Lower lobe of right lung (tissue), 2 donors: ENCODE results near the gene SLFN5. TPM values are rescaled to one million over a fixed set of nuclear protein-coding genes. Genes with fewer than 3 reads are reported as not detected.

Experiments used
- ATAC-seq, 2 donors: fragments of 200-7000 bp; cut with Tn5 transposase; one replicate each; pipeline ENCODE4 v1.9.1; 2020 to 2022; ENCODE audit warnings: mild to moderate bottlenecking in 2 of 2, moderate library complexity in 2 of 2
- DNase-seq: peaks from one replicate; pipeline ENCODE4 v3.0.0-alpha.2; 2020
- H3K27ac ChIP-seq: fragments of 200-600 bp; one replicate; pipeline ENCODE4 v1.8.0; 2022
- H3K27me3 ChIP-seq: fragments of 200-600 bp; one replicate; pipeline ENCODE4 v1.8.0; 2022; ENCODE audit warnings: low read depth
- H3K36me3 ChIP-seq: fragments of 200-600 bp; one replicate; pipeline ENCODE4 v1.8.0; 2022; ENCODE audit warnings: mild to moderate bottlenecking
- H3K4me1 ChIP-seq: fragments of 200-600 bp; one replicate; pipeline ENCODE4 v1.8.0; 2022
- H3K4me3 ChIP-seq: fragments of 200-600 bp; one replicate; pipeline ENCODE4 v1.8.0; 2022; ENCODE audit warnings: mild to moderate bottlenecking
- H3K9me3 ChIP-seq: fragments of 200-600 bp; one replicate; pipeline ENCODE4 v1.8.0; 2022
- CTCF ChIP-seq: fragments of 200-600 bp; IDR thresholded peaks from one replicate; pipeline ENCODE4 v1.8.0; 2022; ENCODE audit warnings: antibody characterized with exemption, mild to moderate bottlenecking
- intact Hi-C: fragments of 100-400 bp; cut with DNase I; formaldehyde crosslinking; loops from one replicate; pipeline ENCODE4 v1.11.0; 2022
- total RNA-seq: library from RNA; stranded (reverse); fragmentation: NEBNext Ultra II Directional; extraction: Animal tissue kit (Norgen Biotek cat#: 25700); gene quantifications from one replicate; pipeline ENCODE4 v1.2.1, GENCODE V29; 2021
- donor health status: DM: no; HTN: yes; CAD: no; lungs with severe emphysema.

SLFN5 gene
- total RNA-seq, 1 donor from 2014 or later: 47.6 TPM

- peak; percentile 47 for TF ChIP-seq CTCF
- intact Hi-C loops: no loop called here
- Histone ChIP-seq H3K9me3 (no peaks in the 10 kb centered on the region), H3K4me1 (peaks cover 49% of the 10 kb centered on the region), H3K27ac (peak overlapping the region; percentile 98), H3K27me3 (no peaks in the 10 kb centered on the region), H3K4me3 (peak overlapping the region; percentile 90), H3K36me3 (peaks cover 4% of the 10 kb centered on the region)
- peak; percentile 77 to 81 for ATAC-seq
- DNase-seq: peak; percentile 86
These were observed 591 bp upstream of the SLFN5 start for GRCh38 chr17:35242158-35242804.

GRCh38 chr17:35243561-35244340, 879 bp downstream of the SLFN5 start:
- peak; percentile 54 to 59 for ATAC-seq
- peak overlapping the region; percentile 90 for H3K4me3 ChIP-seq
- H3K27me3 ChIP-seq: no peaks in the 10 kb centered on the region
- intact Hi-C loops: no loop called here
- peak; percentile 65 for DNase-seq
- peaks cover 13% of the 10 kb centered on the region for H3K36me3 ChIP-seq
- peak overlapping the region; percentile 98 for H3K27ac ChIP-seq
- H3K4me1 ChIP-seq: peaks cover 49% of the 10 kb centered on the region
- TF ChIP-seq CTCF: no peak
- H3K9me3 ChIP-seq: no peaks in the 10 kb centered on the region

GRCh38 chr17:35244341-35245195, 1.7 kb downstream of the SLFN5 start:
- ATAC-seq (peak in 1 of 2 donors; percentile 33), DNase-seq (peak; percentile 87)
- Histone ChIP-seq H3K27ac (peak overlapping the region; percentile 98), H3K36me3 (peaks cover 13% of the 10 kb centered on the region), H3K9me3 (no peaks in the 10 kb centered on the region), H3K4me3 (peak overlapping the region; percentile 90), H3K4me1 (peaks cover 49% of the 10 kb centered on the region), H3K27me3 (no peaks in the 10 kb centered on the region)
- TF ChIP-seq CTCF: no peak
- intact Hi-C loops: no loop called here

- H3K27ac ChIP-seq: peak overlapping the region; percentile 98
- no peaks in the 10 kb centered on the region for H3K27me3 ChIP-seq
- peak overlapping the region; percentile 90 for H3K4me3 ChIP-seq
- H3K9me3 ChIP-seq: no peaks in the 10 kb centered on the region
- DNase-seq (no peak), ATAC-seq (no peak)
- intact Hi-C loops: no loop called here
- peaks cover 49% of the 10 kb centered on the region for H3K4me1 ChIP-seq
- peaks cover 13% of the 10 kb centered on the region for H3K36me3 ChIP-seq
- no peak for TF ChIP-seq CTCF
These were observed 2.3 kb downstream of the SLFN5 start for GRCh38 chr17:35245196-35245486.

- intact Hi-C loops: no loop called here
- peak overlapping the region; percentile 74 for H3K27ac ChIP-seq
- TF ChIP-seq CTCF: no peak
- peaks cover 52% of the 10 kb centered on the region for H3K4me1 ChIP-seq
- DNase-seq (no peak), ATAC-seq (no peak)
- no peaks in the 10 kb centered on the region for H3K27me3 ChIP-seq
- H3K9me3 ChIP-seq: no peaks in the 10 kb centered on the region
- H3K36me3 ChIP-seq: peaks cover 5% of the 10 kb centered on the region
- no peak overlapping the region for H3K4me3 ChIP-seq
These were observed 9.8 kb downstream of the SLFN5 start for GRCh38 chr17:35252651-35253050.
